Aorta (tissue), 5 donors: ENCODE measurements around the gene PCBD2. TPM values are rescaled to one million over a fixed set of nuclear protein-coding genes. Genes with fewer than 3 reads are reported as not detected.

ENCODE experiments used
- ATAC-seq: fragments of 200-7000 bp; cut with Tn5 transposase; one replicate; pipeline ENCODE4 v1.9.1; 2022; ENCODE audit warnings: moderate library complexity; ENCODE audit not compliant: low FRiP score
- DNase-seq, 2 donors: peaks; one replicate each; pipeline ENCODE4 v3.0.0-alpha.2; 2020
- H3K27ac ChIP-seq, 2 donors: one replicate each; pipeline ENCODE4 v1.5.1; 2013; ENCODE audit warnings: low read length in 2 of 2, mild to moderate bottlenecking in 2 of 2, moderate library complexity in 2 of 2, control low read depth in 1 of 2, inconsistent platforms in 1 of 2, low read depth in 1 of 2
- H3K27me3 ChIP-seq, 2 donors: one replicate each; pipeline ENCODE4 v1.6.1; 2013; ENCODE audit warnings: control low read depth in 1 of 2, low read length in 1 of 2, mild to moderate bottlenecking in 1 of 2, moderate library complexity in 1 of 2; ENCODE audit not compliant: insufficient read depth in 2 of 2, control insufficient read depth in 1 of 2
- H3K36me3 ChIP-seq, 2 donors: one replicate each; pipeline ENCODE4 v1.6.1; 2013; ENCODE audit warnings: control low read depth in 1 of 2, low read length in 1 of 2, mild to moderate bottlenecking in 1 of 2; ENCODE audit not compliant: insufficient read depth in 2 of 2, control insufficient read depth in 1 of 2
- H3K4me1 ChIP-seq, 2 donors: one replicate each; pipeline ENCODE4 v1.6.1; 2013; ENCODE audit warnings: low read length in 2 of 2, control low read depth in 1 of 2, mild to moderate bottlenecking in 1 of 2, moderate library complexity in 1 of 2; ENCODE audit not compliant: insufficient read depth in 2 of 2, control insufficient read depth in 1 of 2
- H3K4me3 ChIP-seq, 2 donors: one replicate each; pipeline ENCODE4 v1.5.1; 2013; ENCODE audit warnings: low read length in 2 of 2, control low read depth in 1 of 2, mild to moderate bottlenecking in 1 of 2
- H3K9me3 ChIP-seq: one replicate; pipeline ENCODE4 v1.6.1; 2013; ENCODE audit warnings: mild to moderate bottlenecking, low read length; ENCODE audit not compliant: control insufficient read depth
- WGBS, 2 donors: extraction: QIAGEN DNeasy Blood & Tissue Kit; methylation state at CpG; one replicate each; pipeline ENCODE4 v1.1.7; 2013; 5-methylcytosine and 5-hydroxymethylcytosine counted together
- intact Hi-C, 2 donors: fragments of 100-400 bp; cut with DNase I; formaldehyde crosslinking; loops; one replicate each; pipeline versions ENCODE4 v1.14.2 to v1.15.0; 2022
- polyA plus RNA-seq, 2 donors: library from polyadenylated mRNA; stranded (reverse); fragments of 200-250 nt; gene quantifications; one replicate each; pipeline ENCODE4 v1.2.3, GENCODE V29; 2013
- total RNA-seq, 2 donors: library from RNA; stranded (reverse); fragmentation: NEBNext Ultra II Directional; extraction: Animal tissue kit (Norgen Biotek cat#: 25700); gene quantifications; one replicate each; pipeline ENCODE4 v1.2.1, GENCODE V29; 2021
- donor health status: healthy with polysubstance abuse.
- donor health status: Bipolar disorder and iron deficiency.
- donor health status: DM: no; HTN: no; CAD: no.
- donor health status: DM: no; HTN: no; CAD: no.
- donor health status: DM: yes; HTN: yes; CAD: no.

The PCBD2 gene
- total and polyA plus RNA-seq, 4 donors = 2.8 to 9.2 (median 5.2) TPM

- 77 to 84% methylated on average over 12 of the region's 12 CpGs for WGBS, 2 donors
- Histone ChIP-seq H3K27me3 (no peaks in the 10 kb centered on the region), H3K36me3 (peaks cover 0 to 2% of the 10 kb centered on the region in 2 donors), H3K9me3 (no peaks in the 10 kb centered on the region), H3K4me3 (no peak overlapping the region), H3K27ac (no peak overlapping the region), H3K4me1 (no peaks in the 10 kb centered on the region)
- ATAC-seq = no peak
- intact Hi-C loops = no loop called here
- DNase-seq = no peak
Measured at GRCh38 chr5:134964359-134965270, 59.7 kb downstream of the PCBD2 start.

- Histone ChIP-seq H3K36me3 (peaks cover 0 to 2% of the 10 kb centered on the region in 2 donors), H3K27me3 (no peaks in the 10 kb centered on the region), H3K4me1 (no peaks in the 10 kb centered on the region), H3K9me3 (no peaks in the 10 kb centered on the region), H3K27ac (no peak overlapping the region), H3K4me3 (no peak overlapping the region)
- DNase-seq (no peak), ATAC-seq (no peak)
- WGBS, 2 donors = 87 to 88% methylated on average over 3 of the region's 3 CpGs
- intact Hi-C loops = no loop called here
Measured at GRCh38 chr5:134965271-134965825, 60.4 kb downstream of the PCBD2 start.

GRCh38 chr5:134967607-134968006 lies 62.7 kb downstream of the PCBD2 start, which contains the start of gene CATSPER3:
Gene CATSPER3, plus strand, starts transcription at chr5:134967907. Its CDS starts 85 bp downstream, at chr5:134967992.
- no peak for DNase-seq
- intact Hi-C loops = no loop called here
- ATAC-seq = no peak
- H3K4me3 ChIP-seq = no peak within 1 kb of the TSS
- no peaks in the 10 kb centered on the region for H3K4me1 ChIP-seq
- no peaks in the 10 kb centered on the region for H3K9me3 ChIP-seq
- 91 to 93% methylated on average over 3 of the region's 3 CpGs for WGBS, 2 donors
- H3K27ac ChIP-seq = no peak within 1 kb of the TSS
- no peaks in the 10 kb centered on the region for H3K27me3 ChIP-seq
- peaks cover 0 to 2% of the 10 kb centered on the region in 2 donors for H3K36me3 ChIP-seq

- intact Hi-C loops = no loop called here
- DNase-seq (no peak), ATAC-seq (no peak)
- no peak overlapping the region for H3K4me3 ChIP-seq
- no peaks in the 10 kb centered on the region for H3K27me3 ChIP-seq
- no peaks in the 10 kb centered on the region for H3K9me3 ChIP-seq
- 89 to 94% methylated on average over 3 of the region's 3 CpGs for WGBS, 2 donors
- peaks cover 0 to under 1% of the 10 kb centered on the region in 2 donors for H3K36me3 ChIP-seq
- no peaks in the 10 kb centered on the region for H3K4me1 ChIP-seq
- no peak overlapping the region for H3K27ac ChIP-seq
Measured at GRCh38 chr5:134968055-134968454, 63.1 kb downstream of the PCBD2 start.

GRCh38 chr5:134969166-134969565 lies 64.2 kb downstream of the PCBD2 start:
- Histone ChIP-seq H3K36me3 (no peaks in the 10 kb centered on the region), H3K27me3 (no peaks in the 10 kb centered on the region), H3K27ac (no peak overlapping the region), H3K9me3 (no peaks in the 10 kb centered on the region), H3K4me1 (no peaks in the 10 kb centered on the region), H3K4me3 (no peak overlapping the region)
- no peak for DNase-seq
- intact Hi-C loops = no loop called here
- ATAC-seq = no peak

GRCh38 chr5:134975078-134975715 lies 70.3 kb downstream of the PCBD2 start:
- Histone ChIP-seq H3K36me3 (no peaks in the 10 kb centered on the region), H3K4me1 (no peaks in the 10 kb centered on the region), H3K27me3 (no peaks in the 10 kb centered on the region), H3K9me3 (peaks cover 4% of the 10 kb centered on the region), H3K4me3 (no peak overlapping the region), H3K27ac (no peak overlapping the region)
- ATAC-seq (no peak), DNase-seq (no peak)
- intact Hi-C loops = no loop called here
- 74 to 75% methylated on average over 2 of the region's 2 CpGs for WGBS, 2 donors

- no peaks in the 10 kb centered on the region for H3K4me1 ChIP-seq
- no peaks in the 10 kb centered on the region for H3K36me3 ChIP-seq
- H3K27ac ChIP-seq = no peak overlapping the region
- DNase-seq (no peak), ATAC-seq (no peak)
- no peak overlapping the region for H3K4me3 ChIP-seq
- H3K27me3 ChIP-seq = no peaks in the 10 kb centered on the region
- H3K9me3 ChIP-seq = peaks cover 4% of the 10 kb centered on the region
- intact Hi-C loops = no loop called here
Measured at GRCh38 chr5:134975843-134976242, 70.9 kb downstream of the PCBD2 start.

- WGBS, 2 donors = 91 to 97% methylated on average over 1 of the region's 1 CpG
- no peak for ATAC-seq
- H3K9me3 ChIP-seq = peaks cover 4% of the 10 kb centered on the region
Measured at GRCh38 chr5:134976841-134977240, 71.9 kb downstream of the PCBD2 start.

More at GRCh38 chr5:134976841-134977240, 71.9 kb downstream of the PCBD2 start:
- intact Hi-C loops = no loop called here
- H3K4me3 ChIP-seq = no peak overlapping the region
- no peaks in the 10 kb centered on the region for H3K4me1 ChIP-seq
- no peak for DNase-seq
- no peaks in the 10 kb centered on the region for H3K27me3 ChIP-seq
- no peaks in the 10 kb centered on the region for H3K36me3 ChIP-seq
- no peak overlapping the region for H3K27ac ChIP-seq
